H1 (cell line): ENCODE measurements around the gene THBS4. TPM values are rescaled to one million over a fixed set of nuclear protein-coding genes. Genes with fewer than 3 reads are reported as not detected.

ENCODE experiments used
- CTCF ChIA-PET: fragments of 300-600 bp; sonication (Branson Sonifier 250); formaldehyde crosslinking; loops from one replicate; lab custom pipeline; 2021; ENCODE audit not compliant: partially characterized antibody; lab: Charles Lee
- POLR2A ChIA-PET: fragments of 300-600 bp; sonication (Branson Sonifier 250); formaldehyde crosslinking; loops from one replicate; lab custom pipeline; 2021; ENCODE audit warnings: inconsistent platforms; ENCODE audit not compliant: partially characterized antibody; lab: Charles Lee
- DNase-seq, 2 experiments: peaks; one replicate each; pipeline versions ENCODE4 v3.0.0 to v3.0.0-alpha.2; 2010 to 2022; ENCODE audit warnings: low spot score in 2 of 2, low read depth in 1 of 2, mixed read lengths in 1 of 2
- FAIRE-seq: peaks from 2 replicates; lab custom pipeline; 2011; peaks lifted over from hg19 to GRCh38; lab: Jason Lieb, UNC
- H2AFZ ChIP-seq: 2 replicates; pipeline ENCODE4 v1.8.1; 2012; ENCODE audit warnings: low read length, inconsistent platforms
- H2AK5ac ChIP-seq: 2 replicates; pipeline ENCODE4 v1.6.1; 2013; ENCODE audit warnings: low read depth, low read length
- H2BK120ac ChIP-seq: replicated peaks from 2 replicates; pipeline ENCODE3; 2013; ENCODE audit warnings: low read depth, low read length, inconsistent platforms
- H2BK12ac ChIP-seq: 2 replicates; pipeline ENCODE4 v1.6.1; 2013; ENCODE audit warnings: low read depth, low read length
- H2BK15ac ChIP-seq: 2 replicates; pipeline ENCODE4 v1.6.1; 2013; ENCODE audit warnings: low read length
- H2BK20ac ChIP-seq: 2 replicates; pipeline ENCODE4 v1.6.1; 2013; ENCODE audit warnings: low read length
- H2BK5ac ChIP-seq: 2 replicates; pipeline ENCODE4 v1.6.1; 2013; ENCODE audit warnings: low read depth, low read length
- H3K14ac ChIP-seq: 2 replicates; pipeline ENCODE4 v1.6.1; 2013; ENCODE audit warnings: inconsistent platforms; ENCODE audit not compliant: insufficient read length
- H3K18ac ChIP-seq: 2 replicates; pipeline ENCODE4 v1.6.1; 2013; ENCODE audit warnings: low read length; ENCODE audit errors: extremely low read depth
- H3K23ac ChIP-seq: 2 replicates; pipeline ENCODE4 v1.6.1; 2013; ENCODE audit warnings: inconsistent platforms; ENCODE audit not compliant: insufficient read length
- H3K23me2 ChIP-seq: 2 replicates; pipeline ENCODE4 v1.6.1; 2013; ENCODE audit warnings: low read depth, low read length
- H3K27ac ChIP-seq: 2 replicates; pipeline ENCODE4 v1.6.1; 2011; ENCODE audit warnings: low read depth, low read length, inconsistent platforms
- H3K27me3 ChIP-seq, 4 experiments: replicated peaks in 1 of 4; 1 replicate in 1 of 4; 2 replicates in 3 of 4; pipeline versions ENCODE4 v1.6.1 to v1.8.1; 2011 to 2013; ENCODE audit warnings: low read length in 3 of 4, mild to moderate bottlenecking in 3 of 4, inconsistent platforms in 2 of 4, mixed read lengths in 2 of 4, moderate library complexity in 1 of 4; ENCODE audit not compliant: control insufficient read depth in 3 of 4, insufficient read depth in 3 of 4; ENCODE audit errors: extremely low read depth in 1 of 4
- H3K36me3 ChIP-seq, 4 experiments: 2 replicates each; pipeline versions ENCODE4 v1.6.1 to v1.8.1; 2011 to 2013; ENCODE audit warnings: mild to moderate bottlenecking in 4 of 4, low read length in 3 of 4, moderate library complexity in 2 of 4, control low read depth in 1 of 4, inconsistent platforms in 1 of 4; ENCODE audit not compliant: insufficient read depth in 4 of 4, control insufficient read depth in 2 of 4
- H3K4ac ChIP-seq: replicated peaks from 2 replicates; pipeline ENCODE3; 2013; ENCODE audit warnings: low read length, low read depth, mixed read lengths, inconsistent platforms; ENCODE audit not compliant: insufficient read length
- H3K4me1 ChIP-seq, 4 experiments: replicated peaks in 1 of 4; 1 replicate in 1 of 4; 2 replicates in 3 of 4; pipeline versions ENCODE4 v1.6.1 to v1.8.1; 2011 to 2013; ENCODE audit warnings: low read length in 3 of 4, inconsistent platforms in 2 of 4, mixed read lengths in 1 of 4; ENCODE audit not compliant: insufficient read depth in 4 of 4, control insufficient read depth in 3 of 4
- H3K4me2 ChIP-seq, 2 experiments: 2 replicates each; pipeline versions ENCODE4 v1.6.1 to v1.8.1; 2011 to 2013; ENCODE audit warnings: low read depth in 2 of 2, low read length in 2 of 2, control low read depth in 1 of 2, inconsistent platforms in 1 of 2, mild to moderate bottlenecking in 1 of 2; ENCODE audit not compliant: insufficient read depth in 1 of 2
- H3K4me3 ChIP-seq, 4 experiments: fragments of 200-600, 300-600 bp in 1 of 4; sonication (generic), shearing (Covaris generic), sonication (Bioruptor Twin) in 1 of 4; 2 replicates each; pipeline versions ENCODE4 v1.5.1 to v1.8.1; 2011 to 2016; ENCODE audit warnings: low read length in 4 of 4, low read depth in 3 of 4, control low read depth in 2 of 4, inconsistent platforms in 2 of 4, mild to moderate bottlenecking in 2 of 4, mixed read lengths in 1 of 4, moderate library complexity in 1 of 4; ENCODE audit not compliant: insufficient read depth in 2 of 4; ENCODE audit errors: extremely low read depth in 1 of 4
- H3K56ac ChIP-seq: replicated peaks from 2 replicates; pipeline ENCODE3; 2013; ENCODE audit warnings: low read depth, mild to moderate bottlenecking, mixed read lengths, low read length, inconsistent platforms; ENCODE audit not compliant: insufficient read length
- H3K79me1 ChIP-seq: 2 replicates; pipeline ENCODE4 v1.6.1; 2013; ENCODE audit warnings: low read depth, low read length, control low read depth
- H3K79me2 ChIP-seq, 2 experiments: 2 replicates each; pipeline versions ENCODE4 v1.6.1 to v1.8.1; 2012 to 2013; ENCODE audit warnings: low read length in 2 of 2, mild to moderate bottlenecking in 2 of 2, inconsistent platforms in 1 of 2; ENCODE audit not compliant: insufficient read depth in 2 of 2, control insufficient read depth in 1 of 2
- H3K9ac ChIP-seq, 4 experiments: replicated peaks in 1 of 4; 1 replicate in 1 of 4; 2 replicates in 3 of 4; pipeline versions ENCODE4 v1.6.1 to v1.8.1; 2011 to 2013; ENCODE audit warnings: low read depth in 3 of 4, low read length in 3 of 4, control low read depth in 2 of 4, mild to moderate bottlenecking in 2 of 4, moderate library complexity in 2 of 4, inconsistent platforms in 1 of 4; ENCODE audit errors: extremely low read depth in 1 of 4
- H3K9me3 ChIP-seq, 2 experiments: 2 replicates each; pipeline versions ENCODE4 v1.6.1 to v1.8.1; 2012 to 2013; ENCODE audit warnings: mild to moderate bottlenecking in 2 of 2, moderate library complexity in 2 of 2, control low read depth in 1 of 2, inconsistent platforms in 1 of 2, low read depth in 1 of 2, low read length in 1 of 2, mixed read lengths in 1 of 2; ENCODE audit not compliant: insufficient read depth in 2 of 2
- H4K20me1 ChIP-seq, 2 experiments: replicated peaks in 1 of 2; 2 replicates each; pipeline versions ENCODE3 to v1.8.1; 2011 to 2013; ENCODE audit warnings: inconsistent platforms in 2 of 2, low read length in 2 of 2, mild to moderate bottlenecking in 1 of 2; ENCODE audit not compliant: insufficient read depth in 2 of 2, control insufficient read depth in 1 of 2
- H4K5ac ChIP-seq: 2 replicates; pipeline ENCODE4 v1.6.1; 2013; ENCODE audit warnings: low read length, low read depth, mixed read lengths, inconsistent platforms; ENCODE audit not compliant: insufficient read length
- H4K8ac ChIP-seq: 2 replicates; pipeline ENCODE4 v1.8.0; 2013; ENCODE audit warnings: mild to moderate bottlenecking, moderate library complexity, low read length, inconsistent platforms; ENCODE audit not compliant: insufficient read depth; ENCODE audit errors: extremely low read depth
- H4K91ac ChIP-seq: replicated peaks from 2 replicates; pipeline ENCODE3; 2013; ENCODE audit warnings: low read length, mixed read lengths, inconsistent platforms; ENCODE audit not compliant: insufficient read length
- BACH1 ChIP-seq: IDR thresholded peaks from 2 replicates; pipeline ENCODE4 v1.6.1; 2012; ENCODE audit warnings: low read length, improper control_type of control experiment
- BRCA1 ChIP-seq: IDR thresholded peaks from 2 replicates; pipeline ENCODE4 v1.6.1; 2012; ENCODE audit warnings: low read depth, low read length, improper control_type of control experiment
- CBX5 ChIP-seq: fragments of 300-800, 300-1000 bp; sonication (generic); IDR thresholded peaks from 2 replicates; pipeline ENCODE4 v1.7.1; 2016; ENCODE audit warnings: antibody characterized with exemption, low read length, low read depth
- EP300 ChIP-seq, 2 experiments: IDR thresholded peaks; 1 replicate in 1 of 2; 2 replicates in 1 of 2; pipeline ENCODE4 v1.6.1; 2011 to 2012; ENCODE audit warnings: low read depth in 2 of 2, low read length in 2 of 2, mild to moderate bottlenecking in 2 of 2, borderline replicate concordance in 1 of 2, inconsistent platforms in 1 of 2, moderate library complexity in 1 of 2
- GABPA ChIP-seq: IDR thresholded peaks from 2 replicates; pipeline ENCODE4 v1.6.1; 2011; ENCODE audit warnings: mild to moderate bottlenecking, low read length, moderate library complexity, borderline replicate concordance; ENCODE audit not compliant: insufficient read depth
- HDAC6 ChIP-seq: IDR thresholded peaks from one replicate; pipeline ENCODE4 v1.7.1; 2012; ENCODE audit warnings: low read depth, mild to moderate bottlenecking, inconsistent platforms, low read length, moderate library complexity
- KDM4A ChIP-seq: IDR thresholded peaks from one replicate; pipeline ENCODE4 v1.7.1; 2012; ENCODE audit warnings: low read depth, mild to moderate bottlenecking, moderate library complexity, low read length, inconsistent platforms; ENCODE audit not compliant: severe bottlenecking
- PHF8 ChIP-seq: fragments of 200-600 bp; sonication (generic); conservative IDR thresholded peaks from 2 replicates; pipeline ENCODE4 v1.7.1; 2012; ENCODE audit warnings: low read depth, mild to moderate bottlenecking, inconsistent platforms, low read length, moderate library complexity
- RBBP5 ChIP-seq: IDR thresholded peaks from 2 replicates; pipeline ENCODE4 v1.7.1; 2012; ENCODE audit warnings: low read depth, mild to moderate bottlenecking, inconsistent platforms, low read length, moderate library complexity, borderline replicate concordance
- RXRA ChIP-seq: IDR thresholded peaks from 2 replicates; pipeline ENCODE4 v1.6.1; 2011; ENCODE audit warnings: low read depth, mild to moderate bottlenecking, low read length, moderate library complexity; ENCODE audit not compliant: insufficient read depth
- SP2 ChIP-seq: IDR thresholded peaks from 2 replicates; pipeline ENCODE4 v1.6.1; 2012; ENCODE audit warnings: mild to moderate bottlenecking, low read length, inconsistent platforms
- SRF ChIP-seq: IDR thresholded peaks from 2 replicates; pipeline ENCODE4 v1.6.1; 2011; ENCODE audit warnings: mild to moderate bottlenecking, low read depth, low read length, moderate library complexity
- SUZ12 ChIP-seq: fragments of 200-600 bp; sonication (generic); IDR thresholded peaks from 2 replicates; pipeline ENCODE4 v1.6.1; 2012; ENCODE audit warnings: mild to moderate bottlenecking, inconsistent platforms, low read length, moderate library complexity, mixed read lengths
- TCF12 ChIP-seq: IDR thresholded peaks from 2 replicates; pipeline ENCODE4 v1.6.1; 2011; ENCODE audit warnings: low read depth, mild to moderate bottlenecking, low read length
- WGBS, 2 experiments: shearing (Covaris generic) in 1 of 2; methylation state at CpG; one replicate each; pipeline versions ENCODE4 v1.1.6 to v1.1.7; 2013 to 2015; ENCODE audit warnings: low lambda C conversion rate in 2 of 2, mixed read lengths in 2 of 2, inconsistent platforms in 1 of 2, low coverage in 1 of 2, missing lambda C conversion rate in 1 of 2; ENCODE audit not compliant: insufficient replicate concordance in 2 of 2, insufficient coverage in 1 of 2, insufficient read length in 1 of 2; ENCODE audit errors: extremely low coverage in 1 of 2, missing lambda C conversion rate in 1 of 2; 5-methylcytosine and 5-hydroxymethylcytosine counted together
- polyA plus RNA-seq, 7 experiments: library from polyadenylated mRNA; depleted of rRNA in 3 of 7; stranded (reverse) in 5 of 7; unstranded in 2 of 7; fragments of >200 nt in 5 of 7; fragments of 200-250 nt in 2 of 7; gene quantifications; 1 replicate in 5 of 7; 2 replicates in 1 of 7; 4 replicates in 1 of 7; pipeline versions ENCODE4 v1.2.1 to v1.2.3, GENCODE V29; 2011 to 2013; ENCODE audit warnings: missing spikeins in 2 of 7, mixed read lengths in 2 of 7
- total RNA-seq: library from RNA; stranded (reverse); fragmentation: NEBNext Ultra II Directional; extraction: Animal tissue kit (Norgen Biotek cat#: 25700); gene quantifications from 2 replicates; pipeline ENCODE4 v1.2.1, GENCODE V29; 2021

THBS4 gene
- total and polyA plus RNA-seq, 2 of the 8 experiments (the other 6 are each of a cell fraction or from before 2014, with no cell fraction given): 12.8 to 25.4 TPM

DNA sequence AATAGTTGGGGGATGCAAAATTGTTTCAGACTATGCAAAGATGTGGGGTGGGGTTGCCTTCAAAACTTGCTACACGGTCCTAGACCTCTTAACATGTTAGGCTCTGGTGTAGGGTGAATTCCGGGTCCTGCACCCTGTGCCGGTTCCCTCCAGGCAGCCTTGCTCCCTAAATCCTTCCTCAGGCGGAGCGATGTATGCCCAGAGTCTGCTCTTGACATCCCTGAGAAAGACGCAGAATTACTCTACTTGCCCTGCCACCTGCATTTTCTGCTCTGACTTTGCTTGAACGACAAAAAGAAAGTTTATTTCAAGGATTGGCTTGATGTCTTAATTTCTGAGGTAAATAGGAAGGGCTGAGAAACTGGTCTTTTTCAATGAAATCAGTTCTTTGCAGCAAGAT, 691 bp downstream of the THBS4 start:
- no peak for FAIRE-seq
- Histone ChIP-seq H3K56ac (no peak overlapping the region), H4K20me1 (no peaks in the 10 kb centered on the region), H3K27ac (no peak overlapping the region), H3K27me3 (peaks cover 4 to 32% (median 21%) of the 10 kb centered on the region in 4 experiments; a peak in 6 of 7 replicates), H3K4me2 (peak overlapping the region; percentile 59 to 94), H4K91ac (no peak overlapping the region), H3K36me3 (no peaks in the 10 kb centered on the region), H3K23ac (no peak overlapping the region), H3K79me2 (no peaks in the 10 kb centered on the region), H3K14ac (no peak overlapping the region), H2BK20ac (no peak overlapping the region), H2AFZ (peak overlapping the region; percentile 45), H4K5ac (no peak overlapping the region), H4K8ac (no peak overlapping the region), H3K4me3 (peak overlapping the region; percentile 63 to 92 (median 74)), H3K79me1 (no peaks in the 10 kb centered on the region), H2AK5ac (no peak overlapping the region), H3K18ac (no peak overlapping the region), H3K4ac (no peak overlapping the region), H3K23me2 (no peaks in the 10 kb centered on the region; the same call in 1 of the 2 replicates), H2BK15ac (no peak overlapping the region), H3K9ac (peak overlapping the region in 1 of 4 experiments; percentile 2; a peak in 1 of 7 replicates), H3K9me3 (no peaks in the 10 kb centered on the region), H2BK12ac (no peak overlapping the region), H2BK5ac (no peak overlapping the region), H2BK120ac (no peak overlapping the region), H3K4me1 (peaks cover 0 to 3% (median 1%) of the 10 kb centered on the region in 4 experiments; a peak in 3 of 7 replicates)
- WGBS, 2 experiments: 48% methylated on average over 7 of the region's 7 CpGs; no CpG with 5 or more reads in 1 of the 2 experiments
- no peak for DNase-seq
- POLR2A ChIA-PET: interaction anchor here (0.6 to 1.2 kb wide), 3 partner anchors 11 to 56 kb away, joined by 3 read pairs; no protein-coding TSS in a partner anchor
- CTCF ChIA-PET: interaction anchor here (0.7 to 1.7 kb wide), 2 partner anchors 25 to 48 kb away, joined by 3 to 7 read pairs; no protein-coding TSS in a partner anchor
- TF ChIP-seq SUZ12 (no peak), SP2 (no peak), RXRA (no peak), GABPA (no peak), BRCA1 (no peak), RBBP5 (no peak; the same call in 1 of the 2 replicates), BACH1 (no peak), TCF12 (no peak), PHF8 (no peak), CBX5 (no peak), EP300 (IDR thresholded peaks at IDR 0.05; ENCODE audit: borderline replicate concordance in 1 of 2, low read depth in 2 of 2, low read length in 2 of 2) (no peak), HDAC6 (no peak), KDM4A (no peak), SRF (no peak)
